ENCODE results near the gene RNPEP. TPM values are rescaled to one million over a fixed set of nuclear protein-coding genes. Genes with fewer than 3 reads are reported as not detected.
A peak's percentile ranks its signal among the peaks of the same experiment; 100 is the strongest.

The RNPEP gene
- total and polyA plus RNA-seq, 2 experiments from 2014 or later, result 32.1 to 80.3 TPM

DNA sequence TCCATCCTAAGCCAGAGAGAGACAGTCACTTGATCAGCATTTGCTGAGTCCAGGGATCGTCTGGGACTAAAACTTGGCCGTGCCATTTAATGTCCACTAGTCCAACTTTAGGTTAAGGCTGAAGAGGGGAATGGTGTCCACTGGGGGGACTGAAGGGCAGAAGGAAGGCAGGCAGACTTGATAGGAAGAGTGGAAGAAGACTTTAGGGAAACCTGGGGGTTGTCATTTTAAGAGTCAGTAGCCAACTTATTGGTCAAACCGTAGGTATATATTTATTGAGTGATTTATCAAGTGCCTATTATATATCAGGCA is 34.8 kb upstream of the RNPEP start:
- Histone ChIP-seq H2AFZ (no peak overlapping the region), H3K27ac (ENCODE audit: low read depth) (no peak overlapping the region)

More for the DNA sequence above, 34.8 kb upstream of the RNPEP start:
- no peaks in the 10 kb centered on the region for H3K79me2 ChIP-seq (replicated peaks; ENCODE audit: insufficient read depth)
- peak overlapping the region; percentile 84; the same call in 1 of the 3 replicates for H3K4me3 Mint-ChIP-seq
- DNase-seq (ENCODE audit: low spot score), result no peak
- H4K20me1 ChIP-seq (replicated peaks; ENCODE audit: insufficient read depth), result no peaks in the 10 kb centered on the region
- H3K27ac Mint-ChIP-seq, result no peak overlapping the region
- H3K36me3 Mint-ChIP-seq (ENCODE audit: low read depth), result no peaks in the 10 kb centered on the region
- H3K36me3 ChIP-seq (ENCODE audit: insufficient read depth), result no peaks in the 10 kb centered on the region
- H3K4me1 Mint-ChIP-seq, result peaks cover 28% of the 10 kb centered on the region
- H3K4me2 ChIP-seq, result no peak overlapping the region
- peaks cover 20% of the 10 kb centered on the region for H3K27me3 Mint-ChIP-seq (ENCODE audit: insufficient read depth, low read depth, poor library complexity)
- no peak overlapping the region for H3K4me3 ChIP-seq
- peaks cover 18% of the 10 kb centered on the region for H3K27me3 ChIP-seq (ENCODE audit: insufficient read depth)
- no peaks in the 10 kb centered on the region for H3K9me3 Mint-ChIP-seq
- ATAC-seq, result no peak
- TF ChIP-seq NANOG (IDR thresholded peaks at IDR 0.05; ENCODE audit: borderline replicate concordance), result no peak
- TF ChIP-seq POLR2AphosphoS5 (IDR thresholded peaks at IDR 0.05; ENCODE audit: low read depth), result no peak
- TF ChIP-seq, protein P1, sequence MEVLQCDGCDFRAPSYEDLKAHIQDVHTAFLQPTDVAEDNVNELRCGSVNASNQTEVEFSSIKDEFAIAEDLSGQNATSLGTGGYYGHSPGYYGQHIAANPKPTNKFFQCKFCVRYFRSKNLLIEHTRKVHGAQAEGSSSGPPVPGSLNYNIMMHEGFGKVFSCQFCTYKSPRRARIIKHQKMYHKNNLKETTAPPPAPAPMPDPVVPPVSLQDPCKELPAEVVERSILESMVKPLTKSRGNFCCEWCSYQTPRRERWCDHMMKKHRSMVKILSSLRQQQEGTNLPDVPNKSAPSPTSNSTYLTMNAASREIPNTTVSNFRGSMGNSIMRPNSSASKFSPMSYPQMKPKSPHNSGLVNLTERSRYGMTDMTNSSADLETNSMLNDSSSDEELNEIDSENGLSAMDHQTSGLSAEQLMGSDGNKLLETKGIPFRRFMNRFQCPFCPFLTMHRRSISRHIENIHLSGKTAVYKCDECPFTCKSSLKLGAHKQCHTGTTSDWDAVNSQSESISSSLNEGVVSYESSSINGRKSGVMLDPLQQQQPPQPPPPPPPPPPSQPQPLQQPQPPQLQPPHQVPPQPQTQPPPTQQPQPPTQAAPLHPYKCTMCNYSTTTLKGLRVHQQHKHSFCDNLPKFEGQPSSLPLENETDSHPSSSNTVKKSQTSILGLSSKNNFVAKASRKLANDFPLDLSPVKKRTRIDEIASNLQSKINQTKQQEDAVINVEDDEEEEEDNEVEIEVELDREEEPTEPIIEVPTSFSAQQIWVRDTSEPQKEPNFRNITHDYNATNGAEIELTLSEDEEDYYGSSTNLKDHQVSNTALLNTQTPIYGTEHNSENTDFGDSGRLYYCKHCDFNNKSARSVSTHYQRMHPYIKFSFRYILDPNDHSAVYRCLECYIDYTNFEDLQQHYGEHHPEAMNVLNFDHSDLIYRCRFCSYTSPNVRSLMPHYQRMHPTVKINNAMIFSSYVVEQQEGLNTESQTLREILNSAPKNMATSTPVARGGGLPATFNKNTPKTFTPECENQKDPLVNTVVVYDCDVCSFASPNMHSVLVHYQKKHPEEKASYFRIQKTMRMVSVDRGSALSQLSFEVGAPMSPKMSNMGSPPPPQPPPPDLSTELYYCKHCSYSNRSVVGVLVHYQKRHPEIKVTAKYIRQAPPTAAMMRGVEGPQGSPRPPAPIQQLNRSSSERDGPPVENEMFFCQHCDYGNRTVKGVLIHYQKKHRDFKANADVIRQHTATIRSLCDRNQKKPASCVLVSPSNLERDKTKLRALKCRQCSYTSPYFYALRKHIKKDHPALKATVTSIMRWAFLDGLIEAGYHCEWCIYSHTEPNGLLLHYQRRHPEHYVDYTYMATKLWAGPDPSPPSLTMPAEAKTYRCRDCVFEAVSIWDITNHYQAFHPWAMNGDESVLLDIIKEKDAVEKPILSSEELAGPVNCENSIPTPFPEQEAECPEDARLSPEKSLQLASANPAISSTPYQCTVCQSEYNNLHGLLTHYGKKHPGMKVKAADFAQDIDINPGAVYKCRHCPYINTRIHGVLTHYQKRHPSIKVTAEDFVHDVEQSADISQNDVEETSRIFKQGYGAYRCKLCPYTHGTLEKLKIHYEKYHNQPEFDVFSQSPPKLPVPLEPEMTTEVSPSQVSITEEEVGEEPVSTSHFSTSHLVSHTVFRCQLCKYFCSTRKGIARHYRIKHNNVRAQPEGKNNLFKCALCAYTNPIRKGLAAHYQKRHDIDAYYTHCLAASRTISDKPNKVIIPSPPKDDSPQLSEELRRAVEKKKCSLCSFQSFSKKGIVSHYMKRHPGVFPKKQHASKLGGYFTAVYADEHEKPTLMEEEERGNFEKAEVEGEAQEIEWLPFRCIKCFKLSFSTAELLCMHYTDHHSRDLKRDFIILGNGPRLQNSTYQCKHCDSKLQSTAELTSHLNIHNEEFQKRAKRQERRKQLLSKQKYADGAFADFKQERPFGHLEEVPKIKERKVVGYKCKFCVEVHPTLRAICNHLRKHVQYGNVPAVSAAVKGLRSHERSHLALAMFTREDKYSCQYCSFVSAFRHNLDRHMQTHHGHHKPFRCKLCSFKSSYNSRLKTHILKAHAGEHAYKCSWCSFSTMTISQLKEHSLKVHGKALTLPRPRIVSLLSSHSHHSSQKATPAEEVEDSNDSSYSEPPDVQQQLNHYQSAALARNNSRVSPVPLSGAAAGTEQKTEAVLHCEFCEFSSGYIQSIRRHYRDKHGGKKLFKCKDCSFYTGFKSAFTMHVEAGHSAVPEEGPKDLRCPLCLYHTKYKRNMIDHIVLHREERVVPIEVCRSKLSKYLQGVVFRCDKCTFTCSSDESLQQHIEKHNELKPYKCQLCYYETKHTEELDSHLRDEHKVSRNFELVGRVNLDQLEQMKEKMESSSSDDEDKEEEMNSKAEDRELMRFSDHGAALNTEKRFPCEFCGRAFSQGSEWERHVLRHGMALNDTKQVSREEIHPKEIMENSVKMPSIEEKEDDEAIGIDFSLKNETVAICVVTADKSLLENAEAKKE (CRISPR knock-in tag; IDR thresholded peaks at IDR 0.05), result no peak
- TF ChIP-seq ZNF331 (CRISPR knock-in tag; IDR thresholded peaks at IDR 0.05; ENCODE audit: low read depth), result no peak
- TF ChIP-seq STAT1 (IDR thresholded peaks at IDR 0.05; ENCODE audit: unreplicated experiment), result no peak
- no peak for TF ChIP-seq JUNB (IDR thresholded peaks at IDR 0.05; ENCODE audit: unreplicated experiment)
- TF ChIP-seq EZH2 (IDR thresholded peaks at IDR 0.05; ENCODE audit: low read depth, unreplicated experiment), result no peak
- TF ChIP-seq CREB1 (CRISPR knock-in tag; IDR thresholded peaks at IDR 0.05; ENCODE audit: low read depth), result no peak
- no peak for TF ChIP-seq EZH2phosphoT487 (IDR thresholded peaks at IDR 0.05; ENCODE audit: unreplicated experiment)
- TF ChIP-seq, protein P2, sequence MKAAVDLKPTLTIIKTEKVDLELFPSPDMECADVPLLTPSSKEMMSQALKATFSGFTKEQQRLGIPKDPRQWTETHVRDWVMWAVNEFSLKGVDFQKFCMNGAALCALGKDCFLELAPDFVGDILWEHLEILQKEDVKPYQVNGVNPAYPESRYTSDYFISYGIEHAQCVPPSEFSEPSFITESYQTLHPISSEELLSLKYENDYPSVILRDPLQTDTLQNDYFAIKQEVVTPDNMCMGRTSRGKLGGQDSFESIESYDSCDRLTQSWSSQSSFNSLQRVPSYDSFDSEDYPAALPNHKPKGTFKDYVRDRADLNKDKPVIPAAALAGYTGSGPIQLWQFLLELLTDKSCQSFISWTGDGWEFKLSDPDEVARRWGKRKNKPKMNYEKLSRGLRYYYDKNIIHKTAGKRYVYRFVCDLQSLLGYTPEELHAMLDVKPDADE (IDR thresholded peaks at IDR 0.05), result no peak
- TF ChIP-seq, protein P3, sequence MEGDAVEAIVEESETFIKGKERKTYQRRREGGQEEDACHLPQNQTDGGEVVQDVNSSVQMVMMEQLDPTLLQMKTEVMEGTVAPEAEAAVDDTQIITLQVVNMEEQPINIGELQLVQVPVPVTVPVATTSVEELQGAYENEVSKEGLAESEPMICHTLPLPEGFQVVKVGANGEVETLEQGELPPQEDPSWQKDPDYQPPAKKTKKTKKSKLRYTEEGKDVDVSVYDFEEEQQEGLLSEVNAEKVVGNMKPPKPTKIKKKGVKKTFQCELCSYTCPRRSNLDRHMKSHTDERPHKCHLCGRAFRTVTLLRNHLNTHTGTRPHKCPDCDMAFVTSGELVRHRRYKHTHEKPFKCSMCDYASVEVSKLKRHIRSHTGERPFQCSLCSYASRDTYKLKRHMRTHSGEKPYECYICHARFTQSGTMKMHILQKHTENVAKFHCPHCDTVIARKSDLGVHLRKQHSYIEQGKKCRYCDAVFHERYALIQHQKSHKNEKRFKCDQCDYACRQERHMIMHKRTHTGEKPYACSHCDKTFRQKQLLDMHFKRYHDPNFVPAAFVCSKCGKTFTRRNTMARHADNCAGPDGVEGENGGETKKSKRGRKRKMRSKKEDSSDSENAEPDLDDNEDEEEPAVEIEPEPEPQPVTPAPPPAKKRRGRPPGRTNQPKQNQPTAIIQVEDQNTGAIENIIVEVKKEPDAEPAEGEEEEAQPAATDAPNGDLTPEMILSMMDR (conservative IDR thresholded peaks at IDR 0.05; ENCODE audit: low read depth in 2 of 2), result no peak
- TF ChIP-seq, protein P4, sequence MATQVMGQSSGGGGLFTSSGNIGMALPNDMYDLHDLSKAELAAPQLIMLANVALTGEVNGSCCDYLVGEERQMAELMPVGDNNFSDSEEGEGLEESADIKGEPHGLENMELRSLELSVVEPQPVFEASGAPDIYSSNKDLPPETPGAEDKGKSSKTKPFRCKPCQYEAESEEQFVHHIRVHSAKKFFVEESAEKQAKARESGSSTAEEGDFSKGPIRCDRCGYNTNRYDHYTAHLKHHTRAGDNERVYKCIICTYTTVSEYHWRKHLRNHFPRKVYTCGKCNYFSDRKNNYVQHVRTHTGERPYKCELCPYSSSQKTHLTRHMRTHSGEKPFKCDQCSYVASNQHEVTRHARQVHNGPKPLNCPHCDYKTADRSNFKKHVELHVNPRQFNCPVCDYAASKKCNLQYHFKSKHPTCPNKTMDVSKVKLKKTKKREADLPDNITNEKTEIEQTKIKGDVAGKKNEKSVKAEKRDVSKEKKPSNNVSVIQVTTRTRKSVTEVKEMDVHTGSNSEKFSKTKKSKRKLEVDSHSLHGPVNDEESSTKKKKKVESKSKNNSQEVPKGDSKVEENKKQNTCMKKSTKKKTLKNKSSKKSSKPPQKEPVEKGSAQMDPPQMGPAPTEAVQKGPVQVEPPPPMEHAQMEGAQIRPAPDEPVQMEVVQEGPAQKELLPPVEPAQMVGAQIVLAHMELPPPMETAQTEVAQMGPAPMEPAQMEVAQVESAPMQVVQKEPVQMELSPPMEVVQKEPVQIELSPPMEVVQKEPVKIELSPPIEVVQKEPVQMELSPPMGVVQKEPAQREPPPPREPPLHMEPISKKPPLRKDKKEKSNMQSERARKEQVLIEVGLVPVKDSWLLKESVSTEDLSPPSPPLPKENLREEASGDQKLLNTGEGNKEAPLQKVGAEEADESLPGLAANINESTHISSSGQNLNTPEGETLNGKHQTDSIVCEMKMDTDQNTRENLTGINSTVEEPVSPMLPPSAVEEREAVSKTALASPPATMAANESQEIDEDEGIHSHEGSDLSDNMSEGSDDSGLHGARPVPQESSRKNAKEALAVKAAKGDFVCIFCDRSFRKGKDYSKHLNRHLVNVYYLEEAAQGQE (IDR thresholded peaks at IDR 0.05; ENCODE audit: unreplicated experiment), result no peak
- no peak for TF ChIP-seq ZNF114 (CRISPR knock-in tag; IDR thresholded peaks at IDR 0.05)
- H3K4me1 ChIP-seq (ENCODE audit: insufficient read depth), result no peaks in the 10 kb centered on the region
- H3K9me2 ChIP-seq (ENCODE audit: insufficient read depth), result no peaks in the 10 kb centered on the region
- no peaks in the 10 kb centered on the region for H3F3A ChIP-seq (replicated peaks; ENCODE audit: low read depth)

All from GM23338 (cell line).